Breast epithelium (tissue), 4 donors: ENCODE measurements around the gene VAPA. TPM values are rescaled to one million over a fixed set of nuclear protein-coding genes. Genes with fewer than 3 reads are reported as not detected.

Experiments
- DNase-seq, 2 donors: peaks; one replicate each; pipeline ENCODE4 v3.0.0-alpha.2; 2019; ENCODE audit warnings: low spot score in 2 of 2
- H3K27ac ChIP-seq, 2 donors: fragments of 200-600 bp; sonication (generic) in 1 of 2; one replicate each; pipeline ENCODE4 v1.5.1; 2016 to 2019; ENCODE audit warnings: mild to moderate bottlenecking in 1 of 2
- H3K27me3 ChIP-seq, 2 donors: fragments of 200-600 bp; sonication (generic) in 1 of 2; one replicate each; pipeline versions ENCODE4 v1.5.1 to v1.6.0; 2017 to 2019; ENCODE audit warnings: control low read depth in 1 of 2, mild to moderate bottlenecking in 1 of 2
- H3K36me3 ChIP-seq: fragments of 200-600 bp; one replicate; pipeline ENCODE4 v1.5.1; 2019
- H3K4me1 ChIP-seq, 2 donors: fragments of 200-600 bp; sonication (generic); one replicate each; pipeline ENCODE4 v1.5.1; 2016 to 2019; ENCODE audit warnings: control low read depth in 1 of 2
- H3K4me3 ChIP-seq, 3 donors: fragments of 200-600 bp; sonication (generic); 1 replicate in 2 of 3; 2 replicates in 1 of 3; pipeline ENCODE4 v1.5.1; 2016 to 2019; ENCODE audit warnings: mild to moderate bottlenecking in 3 of 3, moderate library complexity in 2 of 3
- H3K9me3 ChIP-seq, 2 donors: fragments of 200-600 bp; sonication (generic) in 1 of 2; one replicate each; pipeline ENCODE4 v1.5.1; 2016 to 2019; ENCODE audit warnings: control low read depth in 1 of 2
- CTCF ChIP-seq, 3 donors: fragments of 450-650 bp; IDR thresholded peaks; one replicate each; pipeline ENCODE4 v1.5.1; 2016 to 2017; ENCODE audit warnings: antibody characterized with exemption in 3 of 3, mild to moderate bottlenecking in 3 of 3, moderate library complexity in 3 of 3
- POLR2A ChIP-seq: fragments of 450-650 bp; IDR thresholded peaks from one replicate; pipeline ENCODE4 v1.6.1; 2016; ENCODE audit warnings: antibody characterized with exemption, mild to moderate bottlenecking, moderate library complexity
- POLR2AphosphoS5 ChIP-seq, 3 donors: sonication (generic); formaldehyde crosslinking; IDR thresholded peaks; one replicate each; pipeline ENCODE4 v1.6.1; 2017; ENCODE audit warnings: antibody characterized with exemption in 3 of 3
- intact Hi-C: fragments of 100-400 bp; cut with DNase I; formaldehyde crosslinking; loops from one replicate; pipeline ENCODE4 v1.15.1; 2023; ENCODE audit warnings: low total_unique reads
- total RNA-seq, 3 donors: library from RNA; depleted of rRNA; stranded (reverse); fragments of >200 nt; gene quantifications; one replicate each; pipeline ENCODE4 v1.1.0, GENCODE V29; 2016

Gene VAPA
- total RNA-seq = 100 to 1,000 TPM; 235 to 263 (median 260) TPM

- Histone ChIP-seq H3K4me1 (peaks cover 0 to 17% of the 10 kb centered on the region in 2 donors), H3K4me3 (peak within 1 kb of the TSS; percentile 91 to 97 (median 91)), H3K9me3 (no peaks in the 10 kb centered on the region), H3K27me3 (no peaks in the 10 kb centered on the region), H3K36me3 (no peaks in the 10 kb centered on the region), H3K27ac (peak within 1 kb of the TSS; percentile 99 to 100)
- intact Hi-C loops = no loop called here
- peak; percentile 91 to 98 (median 96) for TF ChIP-seq POLR2AphosphoS5 (IDR thresholded peaks at IDR 0.05)
- peak in 1 of 3 donors; percentile 20 for TF ChIP-seq CTCF (IDR thresholded peaks at IDR 0.05)
- TF ChIP-seq POLR2A = peak; percentile 90
- peak; percentile 93 to 94 for DNase-seq
Measured at GRCh38 chr18:9913526-9914333, at the start of gene VAPA. VAPA (plus strand) TSS chr18:9914016; CDS start chr18:9914257, 241 bp downstream.

GRCh38 chr18:9865764-9866490, 47.9 kb upstream of the VAPA start:
- Histone ChIP-seq H3K9me3 (peaks cover 0 to 11% of the 10 kb centered on the region in 2 donors), H3K4me3 (no peak overlapping the region), H3K36me3 (no peaks in the 10 kb centered on the region), H3K4me1 (peaks cover 0 to 10% of the 10 kb centered on the region in 2 donors), H3K27ac (no peak overlapping the region), H3K27me3 (no peaks in the 10 kb centered on the region)
- no peak for DNase-seq
- intact Hi-C loops = no loop called here
- TF ChIP-seq POLR2A = no peak
- TF ChIP-seq POLR2AphosphoS5 (IDR thresholded peaks at IDR 0.05) = no peak
- no peak for TF ChIP-seq CTCF (IDR thresholded peaks at IDR 0.05)

- Histone ChIP-seq H3K4me1 (peaks cover 0 to 10% of the 10 kb centered on the region in 2 donors), H3K27ac (no peak overlapping the region), H3K27me3 (no peaks in the 10 kb centered on the region), H3K36me3 (no peaks in the 10 kb centered on the region), H3K4me3 (no peak overlapping the region), H3K9me3 (peaks cover 0 to 11% of the 10 kb centered on the region in 2 donors)
- intact Hi-C loops = loop anchor here (1.0 kb wide), 1 partner anchor 10 kb away; no protein-coding TSS in a partner anchor
- TF ChIP-seq CTCF (IDR thresholded peaks at IDR 0.05) (no peak), POLR2A (no peak), POLR2AphosphoS5 (IDR thresholded peaks at IDR 0.05) (no peak)
- DNase-seq = no peak
Measured at GRCh38 chr18:9866627-9867026, 47.2 kb upstream of the VAPA start.

- TF ChIP-seq POLR2AphosphoS5 (IDR thresholded peaks at IDR 0.05) (no peak), CTCF (IDR thresholded peaks at IDR 0.05) (no peak), POLR2A (no peak)
- H3K27me3 ChIP-seq = no peaks in the 10 kb centered on the region
- intact Hi-C loops = loop anchor here (1.0 kb wide), 1 partner anchor 9 kb away; no protein-coding TSS in a partner anchor
Measured at GRCh38 chr18:9867071-9867594, 46.7 kb upstream of the VAPA start.

More at GRCh38 chr18:9867071-9867594, 46.7 kb upstream of the VAPA start:
- no peak for DNase-seq
- H3K36me3 ChIP-seq = no peaks in the 10 kb centered on the region
- no peak overlapping the region for H3K4me3 ChIP-seq
- H3K4me1 ChIP-seq = peaks cover 0 to 10% of the 10 kb centered on the region in 2 donors
- peaks cover 0 to 11% of the 10 kb centered on the region in 2 donors for H3K9me3 ChIP-seq
- H3K27ac ChIP-seq = no peak overlapping the region
